ENCODE data around the gene OR9G1. TPM values are rescaled to one million over a fixed set of nuclear protein-coding genes. Genes with fewer than 3 reads are reported as not detected.
"Not testable (repeated sequence)": the region's sequence is repeated elsewhere in the genome, so short reads cannot be mapped to it uniquely, and the experiment has no call there.

OR9G1 gene
- total RNA-seq: not detected

GRCh38 chr11:56698795-56699194 lies at the start of gene OR9G1:
TSS of gene OR9G1 (plus strand) at chr11:56699095. CDS start at chr11:56700388, 1,293 bp downstream.
- H3K27me3 Mint-ChIP-seq (ENCODE audit: low read depth): no peaks in the 10 kb centered on the region

GRCh38 chr11:56659755-56660154 lies 39.1 kb upstream of the OR9G1 start:
- intact Hi-C loops (cut with micrococcal nuclease): no loop called here
- CTCF ChIA-PET: no interaction called here
- H3K27me3 Mint-ChIP-seq (ENCODE audit: low read depth): no peaks in the 10 kb centered on the region

More at GRCh38 chr11:56698795-56699194, at the start of gene OR9G1:
- intact Hi-C loops (cut with micrococcal nuclease): no loop called here
- no peak within 1 kb of the TSS for H3K4me3 Mint-ChIP-seq
- no peaks in the 10 kb centered on the region for H3K4me1 Mint-ChIP-seq (ENCODE audit: low read depth)
- CTCF ChIA-PET: no interaction called here
- H3K27ac Mint-ChIP-seq: no peak within 1 kb of the TSS
- no peaks in the 10 kb centered on the region for H3K36me3 Mint-ChIP-seq (ENCODE audit: low read depth)
- H3K9me3 Mint-ChIP-seq: peaks cover 5% of the 10 kb centered on the region
- no peak for DNase-seq

GRCh38 chr11:56663386-56663785 lies 35.5 kb upstream of the OR9G1 start, which contains the start of gene OR5AR1:
TSS of gene OR5AR1 (plus strand) at chr11:56663686. CDS start at chr11:56663686, 0 bp downstream.
- CTCF ChIA-PET: no interaction called here
- no peak for DNase-seq
- Mint-ChIP-seq H3K27ac (no peak within 1 kb of the TSS), H3K4me1 (ENCODE audit: low read depth) (no peaks in the 10 kb centered on the region), H3K9me3 (peaks cover 3% of the 10 kb centered on the region), H3K4me3 (no peak within 1 kb of the TSS), H3K27me3 (ENCODE audit: low read depth) (no peaks in the 10 kb centered on the region), H3K36me3 (ENCODE audit: low read depth) (no peaks in the 10 kb centered on the region)
- intact Hi-C loops (cut with micrococcal nuclease): no loop called here

More at GRCh38 chr11:56659755-56660154, 39.1 kb upstream of the OR9G1 start:
- no peak for DNase-seq
- Mint-ChIP-seq H3K27ac (no peak overlapping the region), H3K4me1 (ENCODE audit: low read depth) (no peaks in the 10 kb centered on the region), H3K4me3 (no peak overlapping the region), H3K9me3 (peaks cover 13% of the 10 kb centered on the region), H3K36me3 (ENCODE audit: low read depth) (no peaks in the 10 kb centered on the region)

- no peaks in the 10 kb centered on the region for H3K27me3 Mint-ChIP-seq (ENCODE audit: low read depth)
- H3K4me1 Mint-ChIP-seq (ENCODE audit: low read depth): no peaks in the 10 kb centered on the region
- no peaks in the 10 kb centered on the region for H3K9me3 Mint-ChIP-seq
- CTCF ChIA-PET: interaction anchor here (0.6 kb wide), 1 partner anchor 778 kb away, joined by 4 read pairs; no protein-coding TSS in a partner anchor
- intact Hi-C loops (cut with micrococcal nuclease): no loop called here
- no peak overlapping the region for H3K4me3 Mint-ChIP-seq
- DNase-seq: no peak
- H3K36me3 Mint-ChIP-seq (ENCODE audit: low read depth): no peaks in the 10 kb centered on the region
- no peak overlapping the region for H3K27ac Mint-ChIP-seq
Observed at GRCh38 chr11:56670984-56671383, 27.9 kb upstream of the OR9G1 start.

- Mint-ChIP-seq H3K9me3 (peaks cover 4% of the 10 kb centered on the region), H3K27ac (no peak overlapping the region), H3K27me3 (ENCODE audit: low read depth) (no peaks in the 10 kb centered on the region), H3K36me3 (ENCODE audit: low read depth) (no peaks in the 10 kb centered on the region), H3K4me3 (no peak overlapping the region), H3K4me1 (ENCODE audit: low read depth) (no peaks in the 10 kb centered on the region)
- CTCF ChIA-PET: no interaction called here
- intact Hi-C loops (cut with micrococcal nuclease): no loop called here
- DNase-seq: no peak
Observed at GRCh38 chr11:56688554-56689100, 10.3 kb upstream of the OR9G1 start.

- H3K27ac Mint-ChIP-seq; CTCF ChIA-PET; DNase-seq; H3K36me3 Mint-ChIP-seq (ENCODE audit: low read depth); intact Hi-C loops (cut with micrococcal nuclease); H3K4me1 Mint-ChIP-seq (ENCODE audit: low read depth); H3K4me3 Mint-ChIP-seq; H3K27me3 Mint-ChIP-seq (ENCODE audit: low read depth); H3K9me3 Mint-ChIP-seq: not testable (repeated sequence)
Observed at GRCh38 chr11:56691179-56691578, 7.7 kb upstream of the OR9G1 start.

GRCh38 chr11:56693428-56693827 lies 5.5 kb upstream of the OR9G1 start:
- Mint-ChIP-seq H3K27ac (no peak overlapping the region), H3K36me3 (ENCODE audit: low read depth) (no peaks in the 10 kb centered on the region), H3K4me3 (no peak overlapping the region), H3K4me1 (ENCODE audit: low read depth) (no peaks in the 10 kb centered on the region), H3K27me3 (ENCODE audit: low read depth) (no peaks in the 10 kb centered on the region), H3K9me3 (no peaks in the 10 kb centered on the region)
- CTCF ChIA-PET: no interaction called here
- intact Hi-C loops (cut with micrococcal nuclease): no loop called here
- DNase-seq: no peak

GRCh38 chr11:56700242-56700913 lies 1.5 kb downstream of the OR9G1 start:
- DNase-seq: peak; percentile 5
- CTCF ChIA-PET: interaction anchor here (0.6 kb wide), 1 partner anchor 307 kb away, joined by 3 read pairs; no protein-coding TSS in a partner anchor
- intact Hi-C loops (cut with micrococcal nuclease): no loop called here
- Mint-ChIP-seq H3K27me3 (ENCODE audit: low read depth) (no peaks in the 10 kb centered on the region), H3K9me3 (peaks cover 5% of the 10 kb centered on the region), H3K4me3 (no peak overlapping the region), H3K36me3 (ENCODE audit: low read depth) (no peaks in the 10 kb centered on the region), H3K27ac (no peak overlapping the region), H3K4me1 (ENCODE audit: low read depth) (no peaks in the 10 kb centered on the region)

- CTCF ChIA-PET: no interaction called here
- no peak for DNase-seq
- no peak overlapping the region for H3K27ac Mint-ChIP-seq
- no peaks in the 10 kb centered on the region for H3K27me3 Mint-ChIP-seq (ENCODE audit: low read depth)
- H3K4me1 Mint-ChIP-seq (ENCODE audit: low read depth): no peaks in the 10 kb centered on the region
- intact Hi-C loops (cut with micrococcal nuclease): no loop called here
- H3K4me3 Mint-ChIP-seq: no peak overlapping the region
- peaks cover 5% of the 10 kb centered on the region for H3K9me3 Mint-ChIP-seq
- no peaks in the 10 kb centered on the region for H3K36me3 Mint-ChIP-seq (ENCODE audit: low read depth)
Observed at GRCh38 chr11:56700914-56701485, 2.1 kb downstream of the OR9G1 start.

- no peaks in the 10 kb centered on the region for H3K27me3 Mint-ChIP-seq (ENCODE audit: low read depth)
- no peak for DNase-seq
- H3K27ac Mint-ChIP-seq: no peak overlapping the region
- CTCF ChIA-PET: no interaction called here
- H3K4me3 Mint-ChIP-seq: no peak overlapping the region
- no peaks in the 10 kb centered on the region for H3K36me3 Mint-ChIP-seq (ENCODE audit: low read depth)
- no peaks in the 10 kb centered on the region for H3K4me1 Mint-ChIP-seq (ENCODE audit: low read depth)
- intact Hi-C loops (cut with micrococcal nuclease): no loop called here
- peaks cover 5% of the 10 kb centered on the region for H3K9me3 Mint-ChIP-seq
Observed at GRCh38 chr11:56705784-56706396, 7.0 kb downstream of the OR9G1 start.

GRCh38 chr11:56706486-56706885 lies 7.6 kb downstream of the OR9G1 start:
- H3K4me3 Mint-ChIP-seq: no peak overlapping the region
- H3K27ac Mint-ChIP-seq: no peak overlapping the region

GRCh38 chr11:56714206-56714605 lies 15.3 kb downstream of the OR9G1 start:
- CTCF ChIA-PET: no interaction called here
- Mint-ChIP-seq H3K4me3 (no peak overlapping the region), H3K9me3 (peaks cover 13% of the 10 kb centered on the region), H3K36me3 (ENCODE audit: low read depth) (no peaks in the 10 kb centered on the region), H3K27ac (no peak overlapping the region), H3K4me1 (ENCODE audit: low read depth) (no peaks in the 10 kb centered on the region), H3K27me3 (ENCODE audit: low read depth) (no peaks in the 10 kb centered on the region)
- intact Hi-C loops (cut with micrococcal nuclease): no loop called here
- no peak for DNase-seq

More at GRCh38 chr11:56706486-56706885, 7.6 kb downstream of the OR9G1 start:
- Mint-ChIP-seq H3K27me3 (ENCODE audit: low read depth) (no peaks in the 10 kb centered on the region), H3K36me3 (ENCODE audit: low read depth) (no peaks in the 10 kb centered on the region), H3K9me3 (peaks cover 3% of the 10 kb centered on the region), H3K4me1 (ENCODE audit: low read depth) (no peaks in the 10 kb centered on the region)
- no peak for DNase-seq
- intact Hi-C loops (cut with micrococcal nuclease): no loop called here
- CTCF ChIA-PET: no interaction called here
